ENCODE measurements around the gene HNF1A.

Gene HNF1A

GRCh38 chr12:120932058-120932457 lies 46.3 kb upstream of the HNF1A start:
- TF ChIP-seq EZH2phosphoT487 (IDR thresholded peaks at IDR 0.05; ENCODE audit: borderline replicate concordance): no peak
- no peak for TF ChIP-seq CTCF (conservative IDR thresholded peaks at IDR 0.05; ENCODE audit: low read length)
- H4K20me1 ChIP-seq (ENCODE audit: insufficient read depth, low read length, poor library complexity, severe bottlenecking): no peaks in the 10 kb centered on the region
- no peak overlapping the region for H3K4me3 ChIP-seq (ENCODE audit: low read length, poor library complexity, severe bottlenecking)
- H3K4me1 ChIP-seq (ENCODE audit: insufficient read depth, low read length, poor library complexity, severe bottlenecking): no peaks in the 10 kb centered on the region
- no peaks in the 10 kb centered on the region for H3K36me3 ChIP-seq (ENCODE audit: insufficient read depth, low read length)
- H3K27me3 ChIP-seq (ENCODE audit: insufficient read depth, low read length, poor library complexity, severe bottlenecking): no peaks in the 10 kb centered on the region
- H3K9me3 ChIP-seq (ENCODE audit: insufficient read depth, low read depth, low read length): no peaks in the 10 kb centered on the region
- H3K9ac ChIP-seq (ENCODE audit: low read depth, low read length, poor library complexity, severe bottlenecking): no peak overlapping the region
- no peaks in the 10 kb centered on the region for H3K9me2 ChIP-seq (replicated peaks; ENCODE audit: low read depth, low read length)
- H2AFZ ChIP-seq (ENCODE audit: low read length): no peak overlapping the region; the same call in 1 of the 2 replicates
- H3K4me2 ChIP-seq (ENCODE audit: low read depth, low read length, poor library complexity, severe bottlenecking): no peak overlapping the region
- no peaks in the 10 kb centered on the region for H3F3A ChIP-seq (ENCODE audit: low read depth)
- no peaks in the 10 kb centered on the region for H3K79me2 ChIP-seq (ENCODE audit: insufficient read depth, low read length)

- Histone ChIP-seq H4K20me1 (ENCODE audit: insufficient read depth, low read length, poor library complexity, severe bottlenecking) (no peaks in the 10 kb centered on the region), H3K9ac (ENCODE audit: low read depth, low read length, poor library complexity, severe bottlenecking) (no peak overlapping the region), H3K79me2 (ENCODE audit: insufficient read depth, low read length) (no peaks in the 10 kb centered on the region), H3K4me2 (ENCODE audit: low read depth, low read length, poor library complexity, severe bottlenecking) (no peak overlapping the region), H3K9me2 (replicated peaks; ENCODE audit: low read depth, low read length) (no peaks in the 10 kb centered on the region), H3F3A (ENCODE audit: low read depth) (no peaks in the 10 kb centered on the region), H2AFZ (ENCODE audit: low read length) (no peak overlapping the region), H3K4me1 (ENCODE audit: insufficient read depth, low read length, poor library complexity, severe bottlenecking) (no peaks in the 10 kb centered on the region), H3K27me3 (ENCODE audit: insufficient read depth, low read length, poor library complexity, severe bottlenecking) (no peaks in the 10 kb centered on the region), H3K9me3 (ENCODE audit: insufficient read depth, low read depth, low read length) (no peaks in the 10 kb centered on the region), H3K36me3 (ENCODE audit: insufficient read depth, low read length) (no peaks in the 10 kb centered on the region), H3K4me3 (ENCODE audit: low read length, poor library complexity, severe bottlenecking) (no peak overlapping the region)
- no peak for TF ChIP-seq EZH2phosphoT487 (IDR thresholded peaks at IDR 0.05; ENCODE audit: borderline replicate concordance)
- no peak for TF ChIP-seq CTCF (conservative IDR thresholded peaks at IDR 0.05; ENCODE audit: low read length)
Measured at GRCh38 chr12:120932956-120933526, 45.3 kb upstream of the HNF1A start.

- Histone ChIP-seq H3K9ac (ENCODE audit: low read depth, low read length, poor library complexity, severe bottlenecking) (no peak overlapping the region), H3K27me3 (ENCODE audit: insufficient read depth, low read length, poor library complexity, severe bottlenecking) (no peaks in the 10 kb centered on the region), H3K9me3 (ENCODE audit: insufficient read depth, low read depth, low read length) (no peaks in the 10 kb centered on the region), H3K4me1 (ENCODE audit: insufficient read depth, low read length, poor library complexity, severe bottlenecking) (no peaks in the 10 kb centered on the region), H2AFZ (ENCODE audit: low read length) (no peak overlapping the region), H3K4me2 (ENCODE audit: low read depth, low read length, poor library complexity, severe bottlenecking) (no peak overlapping the region), H3F3A (ENCODE audit: low read depth) (no peaks in the 10 kb centered on the region), H4K20me1 (ENCODE audit: insufficient read depth, low read length, poor library complexity, severe bottlenecking) (no peaks in the 10 kb centered on the region), H3K4me3 (ENCODE audit: low read length, poor library complexity, severe bottlenecking) (no peak overlapping the region), H3K9me2 (replicated peaks; ENCODE audit: low read depth, low read length) (no peaks in the 10 kb centered on the region), H3K36me3 (ENCODE audit: insufficient read depth, low read length) (no peaks in the 10 kb centered on the region), H3K79me2 (ENCODE audit: insufficient read depth, low read length) (no peaks in the 10 kb centered on the region)
- no peak for TF ChIP-seq EZH2phosphoT487 (IDR thresholded peaks at IDR 0.05; ENCODE audit: borderline replicate concordance)
- TF ChIP-seq CTCF (conservative IDR thresholded peaks at IDR 0.05; ENCODE audit: low read length): no peak
Measured at GRCh38 chr12:120933786-120934185, 44.6 kb upstream of the HNF1A start.
